ENCODE results near the gene GP9.
"Not testable (repeated sequence)": the region's sequence is repeated elsewhere in the genome, so short reads cannot be mapped to it uniquely, and the experiment has no call there.

GP9 gene

DNA sequence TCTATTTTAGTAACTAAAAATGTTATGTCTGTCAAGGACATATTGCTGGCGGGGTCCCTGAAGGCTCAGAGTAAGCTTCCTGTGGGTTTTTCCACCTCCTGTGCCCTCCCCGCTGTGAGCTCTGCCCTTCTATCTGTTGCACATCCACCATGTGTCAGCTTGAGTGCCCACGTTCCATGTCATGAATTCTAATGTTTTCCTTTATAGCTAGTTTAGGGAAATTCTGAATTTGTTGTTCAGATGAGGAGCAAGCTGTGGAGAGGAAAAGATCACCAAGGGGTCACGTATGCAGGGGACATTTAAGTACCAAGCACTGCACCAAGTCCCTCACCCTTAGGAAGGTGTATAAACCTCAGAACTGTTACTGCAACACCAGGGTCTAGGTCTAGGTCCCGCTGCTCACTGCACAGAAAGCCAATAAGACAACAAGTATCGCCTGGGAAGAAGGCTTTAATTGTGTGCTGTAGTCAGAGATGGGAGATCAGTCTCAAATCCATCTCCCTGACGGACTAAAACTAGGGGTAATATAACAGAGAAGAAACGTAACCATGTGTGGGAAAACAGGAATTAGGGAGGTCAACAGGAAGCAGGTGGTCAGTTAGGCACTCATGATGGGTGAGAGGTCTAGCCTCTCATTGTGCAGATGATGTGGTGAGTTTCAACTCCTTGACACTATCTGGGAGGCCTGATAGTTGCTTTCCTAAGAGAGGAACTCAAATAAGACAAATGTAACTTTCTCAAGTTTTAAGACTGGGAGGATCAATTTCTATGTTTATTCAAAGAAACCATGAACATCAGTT is 9.7 kb downstream of the GP9 start:
- no peak for DNase-seq (ENCODE audit: low read depth in 1 of 2, low spot score in 1 of 2)

DNA sequence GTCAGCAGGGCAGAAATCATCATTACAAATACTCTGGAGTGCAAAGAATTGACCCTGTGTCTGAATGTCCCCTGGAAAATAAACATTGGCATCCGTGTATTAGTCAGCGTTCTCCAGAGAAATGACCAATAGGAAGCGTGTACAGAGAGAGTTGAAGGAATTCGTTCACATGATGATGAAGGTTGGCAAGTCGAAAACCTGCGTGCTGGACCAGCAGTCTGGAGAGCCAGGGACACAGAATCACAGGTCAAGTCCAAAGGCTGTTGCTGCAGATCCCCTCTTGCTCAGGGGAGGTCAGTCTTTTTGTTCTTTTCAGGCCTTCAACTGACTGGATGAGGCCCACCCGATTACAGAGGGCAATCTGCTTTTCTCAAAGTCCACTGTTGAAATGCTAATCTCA is 16.6 kb downstream of the GP9 start:
- no peak for DNase-seq (ENCODE audit: low read depth in 1 of 2, low spot score in 1 of 2)

DNA sequence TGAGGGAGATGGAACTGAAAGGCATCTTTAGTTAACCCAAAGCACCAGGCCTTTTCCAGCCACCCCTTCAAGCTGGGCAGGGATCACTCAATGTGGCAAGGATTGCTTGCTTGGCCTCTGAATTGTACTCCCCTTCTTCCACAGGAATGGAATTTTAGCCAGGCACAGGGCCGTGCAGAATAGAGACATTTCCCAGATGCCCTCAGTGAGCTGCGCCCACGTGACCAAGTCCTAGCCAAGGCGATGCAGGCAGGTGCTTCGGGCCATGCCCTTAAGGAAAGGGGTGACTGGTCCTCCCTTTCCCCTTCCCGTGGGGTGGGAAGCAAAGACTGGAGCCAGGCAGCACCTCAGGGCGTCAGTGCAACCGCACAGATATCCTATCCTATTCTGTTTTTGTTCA is 17.9 kb downstream of the GP9 start:
- DNase-seq (ENCODE audit: low read depth in 1 of 2, low spot score in 1 of 2) = no peak

DNA sequence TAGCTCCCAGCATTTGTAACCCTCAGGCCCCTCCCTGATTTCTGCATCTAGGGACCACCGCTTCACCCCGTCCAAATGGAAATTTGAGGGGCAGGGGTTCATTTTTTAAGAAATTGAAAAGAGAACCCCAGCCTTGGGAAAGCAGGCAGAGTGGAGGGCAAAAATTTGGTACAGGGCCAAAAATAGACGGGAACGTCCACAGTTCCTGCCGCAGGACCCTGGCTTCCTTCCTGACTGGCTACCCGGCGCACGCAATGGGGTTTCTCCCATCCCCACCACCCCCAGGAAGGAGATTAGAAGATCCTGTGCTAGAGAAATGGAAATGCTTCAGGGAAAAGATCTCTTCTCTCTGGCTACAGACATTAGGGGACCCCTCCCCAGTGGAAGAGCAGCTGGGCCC is 20.9 kb downstream of the GP9 start:
- DNase-seq (ENCODE audit: low read depth in 1 of 2, low spot score in 1 of 2) = no peak

DNA sequence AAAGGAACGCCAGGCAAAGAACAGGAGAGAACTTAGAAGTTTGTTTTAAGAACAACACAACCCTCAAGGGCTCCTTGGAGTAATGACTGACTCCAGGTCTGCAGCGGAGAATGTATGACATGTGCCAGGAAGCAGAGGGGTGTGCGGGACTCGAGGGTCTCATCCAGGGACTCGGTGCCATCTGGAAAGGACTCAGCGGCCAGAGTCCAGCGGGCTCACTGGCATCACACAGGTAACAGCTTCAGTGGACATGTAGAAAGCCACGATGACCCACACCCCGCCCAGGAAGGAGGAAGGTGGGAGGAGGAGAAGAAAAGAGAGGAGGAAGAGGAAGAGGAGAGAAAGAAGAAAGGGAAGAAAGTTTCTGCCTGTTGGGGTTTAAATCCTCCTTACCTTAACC is 21.4 kb downstream of the GP9 start:
- DNase-seq (ENCODE audit: low read depth in 1 of 2, low spot score in 1 of 2) = no peak

DNA sequence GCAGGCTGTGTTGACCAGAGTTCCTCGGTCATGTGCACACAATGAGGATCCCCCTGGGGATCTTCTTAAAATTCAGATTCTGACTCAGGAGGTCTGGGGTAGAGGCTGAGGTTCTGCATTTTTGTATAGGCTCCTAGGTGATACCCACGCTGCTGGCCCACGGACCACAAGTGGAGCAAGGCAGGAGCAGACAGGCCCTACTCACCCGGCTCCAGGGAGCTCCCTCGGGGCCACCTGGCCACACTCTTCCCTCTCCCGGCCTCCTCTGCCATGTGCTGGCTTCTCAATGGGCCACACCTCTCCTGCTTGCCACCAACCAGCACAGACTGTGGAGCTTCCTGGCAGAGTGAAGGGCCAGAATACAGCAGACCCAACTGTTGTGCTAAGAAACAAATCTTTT is 23.9 kb downstream of the GP9 start:
- no peak for DNase-seq (ENCODE audit: low read depth in 1 of 2, low spot score in 1 of 2)

DNA sequence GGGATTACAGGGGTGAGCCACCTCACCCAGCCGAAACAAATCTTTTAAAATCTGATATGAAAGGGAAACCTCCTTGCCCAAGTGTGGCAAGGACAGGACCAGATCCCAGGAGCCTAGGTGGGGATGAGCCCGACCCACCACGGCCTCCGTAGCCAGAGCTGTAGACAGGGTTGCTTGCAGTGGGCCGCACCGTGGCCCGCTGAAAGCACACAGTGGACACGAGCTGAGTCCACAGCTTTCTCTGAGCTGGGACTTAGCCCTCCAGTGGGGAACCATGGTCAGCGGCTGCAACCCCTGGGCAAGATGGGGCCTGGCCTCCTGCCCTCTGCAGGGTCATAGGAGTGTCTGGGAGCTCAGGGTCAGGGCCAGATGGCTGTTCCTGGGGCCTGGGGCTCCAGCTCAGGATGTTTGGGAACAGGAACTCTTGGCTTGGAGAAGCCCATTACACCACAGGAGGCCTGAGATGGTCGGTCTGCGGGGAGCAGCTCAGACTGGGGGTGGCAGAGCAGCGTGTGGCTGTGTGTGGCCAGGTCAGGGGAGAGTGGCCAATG is 24.7 kb downstream of the GP9 start:
- DNase-seq (ENCODE audit: low read depth in 1 of 2, low spot score in 1 of 2) = no peak

DNA sequence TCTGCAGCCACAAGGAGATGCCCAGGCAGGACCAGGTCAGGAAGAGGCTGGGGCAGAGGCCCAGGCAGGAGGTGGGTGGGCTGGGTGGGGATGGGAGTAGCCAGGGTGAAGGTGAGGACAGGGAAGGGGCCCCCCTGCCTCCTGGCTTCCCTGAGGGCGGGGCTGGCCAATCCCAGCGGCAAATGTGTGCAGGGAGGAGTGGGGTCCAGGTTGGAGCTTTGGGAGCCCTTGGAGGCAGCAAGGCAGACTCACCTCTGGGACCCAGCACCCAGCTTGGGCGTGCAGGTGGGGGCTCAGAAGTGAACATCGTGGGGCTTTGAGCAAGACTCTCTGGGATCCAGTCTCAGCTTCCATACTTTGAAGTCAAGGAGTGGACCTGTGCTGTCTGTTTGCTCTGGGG is 25.2 kb downstream of the GP9 start:
- DNase-seq (ENCODE audit: low read depth in 1 of 2, low spot score in 1 of 2) = no peak

DNA sequence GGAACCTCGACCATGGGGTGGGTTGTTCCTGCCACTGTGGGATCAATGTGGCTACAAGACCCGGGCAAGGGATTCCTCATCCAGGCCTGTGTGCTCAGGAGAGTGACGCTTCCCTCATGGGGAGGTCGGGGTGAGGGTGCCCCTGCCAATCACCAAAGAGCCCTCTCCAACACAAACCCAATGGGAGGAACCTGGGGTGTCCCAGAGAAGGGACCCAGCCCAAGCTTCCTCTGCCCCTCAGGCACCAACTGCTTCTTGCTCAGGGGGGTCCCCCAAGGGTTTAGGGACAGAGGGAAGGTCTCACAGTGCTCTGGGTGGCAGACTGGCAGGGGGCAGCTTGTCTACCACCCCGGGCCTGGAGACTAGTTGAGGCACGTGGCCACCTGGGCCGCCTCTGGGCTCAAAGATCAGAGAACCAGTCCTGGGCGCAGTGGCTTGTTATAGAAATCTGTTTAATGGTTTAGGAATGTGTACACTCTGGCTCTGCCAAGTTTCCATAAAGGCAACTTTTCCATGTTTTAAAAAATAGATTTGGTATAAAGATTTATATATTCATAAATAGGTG is 26.6 kb downstream of the GP9 start:
- DNase-seq (ENCODE audit: low read depth in 1 of 2, low spot score in 1 of 2) = no peak

DNA sequence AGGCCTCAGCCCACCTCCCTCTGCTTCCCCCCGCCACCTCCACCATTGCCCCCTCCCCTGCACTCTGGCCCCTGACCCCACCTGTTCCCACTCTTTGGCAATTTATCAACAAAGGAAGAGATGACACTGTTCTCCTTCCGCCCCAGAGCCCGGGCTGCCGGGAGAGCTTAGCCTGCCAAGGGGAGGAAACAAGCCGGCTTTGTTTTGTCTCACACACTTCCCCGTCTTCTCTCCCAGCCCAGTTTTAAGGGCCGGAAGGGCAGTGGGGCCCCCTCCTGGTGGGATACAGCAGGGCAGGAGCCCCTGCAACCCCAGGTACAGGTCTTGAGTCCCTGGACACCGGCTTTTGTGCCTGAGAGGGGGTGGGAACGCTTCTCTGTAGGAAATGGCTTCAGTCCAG is 27.3 kb downstream of the GP9 start:
- not testable (repeated sequence) for DNase-seq (ENCODE audit: low read depth in 1 of 2, low spot score in 1 of 2)

DNA sequence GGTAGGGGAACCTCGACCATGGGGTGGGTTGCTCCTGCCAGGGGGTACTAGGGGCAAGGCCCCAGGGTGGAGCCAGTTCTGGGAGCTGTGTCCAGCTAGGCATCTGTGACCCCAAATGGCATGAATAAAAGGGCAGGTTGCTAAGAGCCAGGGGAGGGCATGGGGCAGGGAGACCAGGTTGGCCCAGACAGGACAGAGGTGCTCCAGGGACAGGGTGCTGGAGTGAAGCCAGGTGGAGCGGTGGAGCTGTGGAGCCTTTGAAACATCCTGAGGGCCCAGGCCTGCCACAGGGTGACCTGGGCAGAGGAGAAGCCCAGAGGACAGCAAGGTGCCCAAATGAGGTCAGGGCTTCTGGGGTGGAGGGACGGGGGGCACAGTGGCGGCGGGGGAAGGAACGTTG is 27.7 kb downstream of the GP9 start:
- DNase-seq (ENCODE audit: low read depth in 1 of 2, low spot score in 1 of 2) = not testable (repeated sequence)

DNA sequence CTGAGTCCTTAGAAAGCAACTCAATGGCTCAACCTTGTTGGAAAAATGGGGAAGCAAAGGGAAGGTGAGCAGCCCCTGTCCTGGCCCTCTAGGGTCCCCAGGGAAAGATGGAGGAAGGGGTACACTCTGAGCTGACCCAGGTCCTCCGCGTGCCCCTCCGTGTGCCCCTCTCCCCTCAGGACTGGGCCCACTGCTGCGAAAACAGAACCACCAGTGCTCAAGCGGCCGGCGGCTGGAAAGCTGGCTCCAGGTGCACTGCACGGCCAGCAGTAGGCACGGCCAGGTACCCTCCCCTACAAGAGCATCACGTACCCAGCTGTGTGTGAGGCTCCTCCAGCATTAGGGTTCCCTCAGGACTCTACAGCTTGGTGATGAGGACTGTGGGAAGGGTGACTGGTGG is 34.7 kb downstream of the GP9 start:
- no peak for DNase-seq (ENCODE audit: low read depth in 1 of 2, low spot score in 1 of 2)

DNA sequence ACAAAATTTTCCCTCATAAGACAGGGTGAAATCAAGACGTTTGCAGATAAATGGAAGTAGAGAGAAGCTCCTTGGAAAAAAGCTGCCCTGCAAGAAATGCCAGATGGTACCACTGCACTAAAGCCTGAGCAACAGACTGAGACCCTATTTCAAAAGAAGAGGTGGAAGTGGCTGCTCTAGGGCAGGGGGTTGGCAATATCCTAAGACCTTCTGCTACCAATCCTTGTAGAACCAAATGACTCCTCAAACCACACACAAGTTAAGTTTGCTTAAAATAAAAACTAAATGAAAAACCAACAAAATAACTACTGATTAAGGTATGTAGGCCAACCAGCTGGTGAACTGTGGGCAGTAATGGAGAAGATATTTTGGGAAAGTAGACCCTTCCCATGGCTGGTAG is 39.7 kb downstream of the GP9 start:
- no peak for DNase-seq (ENCODE audit: low read depth in 1 of 2, low spot score in 1 of 2)

DNA sequence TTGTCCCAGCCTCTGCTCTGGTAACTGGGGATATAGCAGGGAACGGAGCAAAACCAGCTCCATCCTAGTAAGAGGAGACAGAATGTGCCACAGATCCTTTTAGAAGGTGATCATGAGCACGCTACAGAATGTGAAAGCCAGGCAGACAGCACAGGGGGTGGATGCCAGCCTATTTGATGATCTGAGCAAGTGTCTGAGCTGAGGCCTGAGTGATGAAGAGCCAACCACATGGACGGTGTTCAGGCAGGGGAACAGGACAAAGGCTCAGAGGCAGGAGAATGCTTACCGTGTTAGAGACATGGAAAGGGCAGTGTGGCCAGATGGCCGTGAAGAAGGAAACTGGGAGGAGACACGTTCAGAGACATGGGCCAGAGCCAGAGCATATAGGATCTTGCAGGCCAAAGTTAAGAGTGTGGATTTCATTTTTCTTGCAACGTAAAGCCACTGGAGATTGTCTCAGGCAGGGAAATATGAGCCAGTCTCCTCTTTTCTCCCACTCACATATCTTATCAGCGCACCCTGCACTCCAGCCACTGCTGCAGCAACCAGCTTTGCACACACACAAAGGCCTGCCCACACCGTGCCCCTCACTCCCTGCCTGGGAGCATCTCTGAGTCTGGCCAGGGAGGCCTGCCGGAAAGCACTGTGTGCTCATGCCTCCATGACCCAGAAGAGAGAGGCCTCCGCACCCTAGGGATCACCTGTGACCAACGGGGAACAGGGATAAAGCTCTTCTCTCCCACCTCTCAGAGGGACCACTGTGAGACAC is 41.0 kb downstream of the GP9 start:
- no peak for DNase-seq (ENCODE audit: low read depth in 1 of 2, low spot score in 1 of 2)

DNA sequence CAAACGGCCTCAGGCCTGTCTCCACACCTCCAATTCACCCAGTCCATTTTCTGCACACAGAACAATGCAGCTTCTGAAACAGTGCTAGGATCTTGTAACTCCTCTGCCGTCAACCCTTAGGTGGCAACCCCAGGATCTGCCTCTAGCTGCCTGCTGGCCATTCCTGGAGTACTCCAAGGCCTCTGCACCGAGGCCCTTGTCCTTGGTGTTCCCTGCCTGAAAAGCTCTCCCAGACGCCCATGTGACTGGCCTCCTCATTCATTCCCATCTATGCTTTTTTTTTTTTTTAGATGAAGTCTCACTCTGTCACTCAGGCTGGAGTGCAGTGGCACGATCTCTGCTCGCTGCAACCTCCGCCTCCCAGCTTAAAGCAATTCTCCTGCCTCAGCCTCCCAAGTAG is 42.7 kb downstream of the GP9 start:
- no peak for DNase-seq (ENCODE audit: low read depth in 1 of 2, low spot score in 1 of 2)

DNA sequence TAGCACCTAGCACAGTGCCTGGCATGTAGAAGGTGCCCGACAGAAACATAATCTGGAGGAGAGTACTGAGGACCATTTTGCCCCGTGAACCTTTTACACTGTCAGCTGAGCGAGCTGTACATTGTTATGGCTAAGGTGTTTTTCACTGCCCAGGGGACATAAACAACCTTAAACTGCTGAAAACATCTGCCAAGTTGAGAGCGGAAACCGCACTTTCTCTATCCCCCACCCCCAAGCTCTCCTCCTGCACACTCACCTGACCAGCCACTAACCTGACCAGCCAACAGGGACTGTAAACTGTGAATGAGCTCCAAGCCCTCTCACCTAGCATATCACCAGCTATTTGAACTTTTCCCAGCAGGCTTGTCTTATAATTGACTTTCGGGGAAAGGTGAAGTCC is 43.5 kb downstream of the GP9 start:
- no peak for DNase-seq (ENCODE audit: low read depth in 1 of 2, low spot score in 1 of 2)

DNA sequence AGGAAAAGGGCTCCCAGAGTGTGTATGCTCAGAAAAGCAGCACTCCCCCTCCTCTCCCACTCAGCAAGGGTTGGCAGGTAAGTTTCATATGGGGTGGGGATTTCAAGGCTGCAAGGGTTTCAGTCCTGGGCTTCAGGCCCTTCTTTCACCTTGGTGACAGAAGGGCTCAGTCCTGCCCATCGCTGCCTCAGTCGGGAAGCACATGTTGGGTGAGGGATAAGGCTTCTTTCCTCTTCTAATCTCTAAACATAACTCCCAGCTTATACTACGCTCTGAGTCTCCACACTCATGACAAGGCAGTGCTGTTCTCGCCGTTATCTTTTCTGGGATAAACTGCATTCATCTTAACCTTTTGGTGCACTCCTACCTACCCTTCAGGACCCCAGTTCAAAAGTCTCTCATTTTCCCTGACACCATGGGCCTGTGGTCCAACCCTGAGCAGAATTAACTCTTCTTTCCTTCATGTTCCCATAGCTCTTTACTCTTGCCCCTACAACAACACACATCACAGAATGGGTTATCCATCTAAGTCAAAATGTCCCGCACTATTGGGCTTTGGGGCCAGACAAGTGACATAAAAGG is 44.0 kb downstream of the GP9 start:
- DNase-seq (ENCODE audit: low read depth in 1 of 2, low spot score in 1 of 2) = no peak

DNA sequence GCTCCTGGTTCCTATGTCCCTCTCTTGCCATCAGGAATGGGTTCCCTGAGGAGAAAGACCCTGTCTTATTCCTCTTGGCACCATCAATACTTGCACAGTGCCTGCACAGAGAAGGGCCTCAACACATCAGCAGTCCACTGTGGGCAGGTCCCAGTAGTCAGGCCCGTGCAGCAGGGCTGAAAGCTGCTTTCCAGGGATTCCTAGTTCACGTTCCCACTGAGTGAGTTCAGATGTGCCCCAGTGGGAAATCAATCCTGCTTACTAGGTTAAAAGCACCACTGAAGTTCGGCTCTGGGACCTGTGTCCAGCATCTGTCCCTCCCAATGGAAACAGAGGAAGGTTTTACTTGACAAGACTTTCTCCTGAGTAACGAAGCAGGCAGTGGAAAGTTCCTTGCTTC is 45.3 kb downstream of the GP9 start:
- DNase-seq (ENCODE audit: low read depth in 1 of 2, low spot score in 1 of 2) = no peak

DNA sequence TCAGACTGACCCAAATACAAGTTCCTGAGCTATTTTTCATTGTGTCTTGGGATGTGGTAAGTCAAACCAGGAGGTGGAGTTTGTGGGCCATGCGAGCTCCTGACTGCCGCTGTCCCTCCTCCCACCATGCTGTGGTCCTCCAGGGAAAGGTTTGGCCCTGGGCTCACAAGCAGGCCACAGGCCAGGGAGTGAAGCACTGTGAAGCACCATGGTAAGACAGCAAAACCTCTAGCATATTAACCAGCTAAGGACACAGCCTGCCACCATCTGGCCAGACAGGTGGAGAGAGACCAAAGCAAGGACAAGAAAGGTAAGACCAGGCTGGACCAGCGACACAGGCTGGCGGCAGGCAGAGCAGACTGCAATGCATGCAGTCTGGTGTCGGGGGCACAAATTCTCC is 45.7 kb downstream of the GP9 start:
- DNase-seq (ENCODE audit: low read depth in 1 of 2, low spot score in 1 of 2) = no peak

DNA sequence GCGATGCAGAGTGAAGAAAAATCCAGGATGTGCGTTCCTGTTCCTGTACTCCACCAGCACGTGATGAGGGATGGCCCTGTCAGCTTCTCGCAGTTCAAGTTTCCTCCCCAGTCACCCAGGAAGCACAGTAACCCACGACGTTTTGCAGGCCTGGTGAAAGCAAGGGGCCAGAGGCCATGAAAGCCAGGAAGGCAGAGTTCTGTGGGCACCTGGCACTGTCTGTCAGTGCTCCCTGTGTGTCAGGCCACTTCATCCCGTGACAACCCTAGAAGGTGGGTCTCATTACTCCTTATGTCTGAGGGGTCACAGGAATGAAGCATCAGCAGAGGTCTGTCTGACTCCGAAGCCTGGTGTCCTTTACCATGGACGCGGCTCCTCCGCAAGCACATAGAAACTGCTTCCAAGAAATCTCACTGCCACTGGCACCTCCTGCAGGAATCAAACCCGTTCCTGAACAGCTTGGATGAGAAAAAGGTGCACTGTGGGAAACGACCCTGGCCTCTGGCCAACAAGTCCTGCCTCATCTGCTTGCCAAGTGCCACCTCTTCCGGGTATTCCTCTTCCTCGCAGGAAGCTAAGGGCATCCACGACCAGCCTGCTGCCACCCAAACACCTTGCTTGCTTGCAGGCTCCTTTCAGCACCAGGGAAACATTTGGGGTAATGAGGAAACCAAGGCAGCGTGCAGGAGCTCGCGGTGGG is 46.4 kb downstream of the GP9 start:
- no peak for DNase-seq (ENCODE audit: low read depth in 1 of 2, low spot score in 1 of 2)

DNA sequence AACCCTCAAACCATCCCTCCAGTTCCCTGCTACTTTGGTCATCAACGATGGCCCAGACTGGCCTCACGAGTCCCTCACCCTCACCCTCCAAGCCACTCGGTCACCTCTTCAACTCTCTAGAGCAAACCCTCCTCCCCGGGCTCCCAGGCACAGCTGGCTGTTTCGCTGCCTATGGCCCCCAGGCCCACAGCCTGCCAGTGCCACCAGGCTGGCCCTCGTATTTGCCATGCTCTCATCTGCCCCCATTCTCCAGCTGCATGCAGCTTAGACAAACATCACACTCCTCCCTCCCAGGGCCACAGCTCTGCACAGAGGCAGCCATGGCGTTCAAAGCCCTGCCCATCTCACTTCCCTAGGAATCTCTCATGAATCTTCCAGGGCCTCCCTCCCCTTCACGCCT is 47.2 kb downstream of the GP9 start:
- DNase-seq (ENCODE audit: low read depth in 1 of 2, low spot score in 1 of 2) = no peak
